Prostate gland (tissue), 2 donors: ENCODE measurements around the gene RPS24. TPM values are rescaled to one million over a fixed set of nuclear protein-coding genes. Genes with fewer than 3 reads are reported as not detected.

ENCODE experiments used
- DNase-seq: peaks from one replicate; pipeline ENCODE4 v3.0.0-alpha.2; 2019; ENCODE audit warnings: low spot score
- H3K27ac ChIP-seq, 2 donors: fragments of 200-600 bp; sonication (generic); 2 replicates each; pipeline ENCODE4 v1.5.1; 2017 to 2019
- H3K27me3 ChIP-seq: fragments of 200-600 bp; sonication (generic); replicated peaks from 2 replicates; pipeline ENCODE4 v1.5.1; 2019; ENCODE audit not compliant: insufficient read depth
- H3K36me3 ChIP-seq, 2 donors: fragments of 200-600 bp; sonication (generic); 1 replicate in 1 of 2; 2 replicates in 1 of 2; pipeline versions ENCODE4 v1.5.1 to v1.8.1; 2017 to 2019
- H3K4me1 ChIP-seq: fragments of 200-600 bp; sonication (generic); replicated peaks from 2 replicates; pipeline ENCODE4 v1.5.1; 2019
- H3K4me3 ChIP-seq, 2 donors: fragments of 200-600 bp; sonication (generic); 2 replicates each; pipeline ENCODE4 v1.5.1; 2017 to 2019
- H3K9me3 ChIP-seq: fragments of 200-600 bp; sonication (generic); 2 replicates; pipeline ENCODE4 v1.5.1; 2017
- POLR2A ChIP-seq: fragments of 450-650 bp; IDR thresholded peaks from one replicate; pipeline ENCODE4 v1.6.1; 2016; ENCODE audit warnings: antibody characterized with exemption, mild to moderate bottlenecking
- POLR2AphosphoS5 ChIP-seq: sonication (generic); formaldehyde crosslinking; IDR thresholded peaks from one replicate; pipeline ENCODE4 v1.6.1; 2017; ENCODE audit warnings: antibody characterized with exemption
- WGBS: methylation state at CpG from one replicate; pipeline ENCODE4 v1.1.5; 2018; 5-methylcytosine and 5-hydroxymethylcytosine counted together
- intact Hi-C: fragments of 100-400 bp; cut with DNase I; formaldehyde crosslinking; loops from one replicate; pipeline ENCODE4 v1.14.2; 2022
- total RNA-seq, 2 donors: library from RNA; depleted of rRNA; stranded (reverse); fragments of >200 nt; gene quantifications; one replicate each; pipeline ENCODE4 v1.1.0, GENCODE V29; 2016
- TF ChIP-seq, protein P1 (sequence below), 4 experiments: fragments of 200-600 bp in 2 of 4; fragments of 450-650 bp in 2 of 4; sonication (generic) in 2 of 4; IDR thresholded peaks; 1 replicate in 3 of 4; 2 replicates in 1 of 4; pipeline ENCODE4 v1.5.1; 2016 to 2019; ENCODE audit warnings: antibody characterized with exemption in 4 of 4, mild to moderate bottlenecking in 2 of 4, moderate library complexity in 2 of 4

Gene RPS24
- total RNA-seq, 2 donors from 2014 or later, result 1,826 to 2,580 TPM

DNA sequence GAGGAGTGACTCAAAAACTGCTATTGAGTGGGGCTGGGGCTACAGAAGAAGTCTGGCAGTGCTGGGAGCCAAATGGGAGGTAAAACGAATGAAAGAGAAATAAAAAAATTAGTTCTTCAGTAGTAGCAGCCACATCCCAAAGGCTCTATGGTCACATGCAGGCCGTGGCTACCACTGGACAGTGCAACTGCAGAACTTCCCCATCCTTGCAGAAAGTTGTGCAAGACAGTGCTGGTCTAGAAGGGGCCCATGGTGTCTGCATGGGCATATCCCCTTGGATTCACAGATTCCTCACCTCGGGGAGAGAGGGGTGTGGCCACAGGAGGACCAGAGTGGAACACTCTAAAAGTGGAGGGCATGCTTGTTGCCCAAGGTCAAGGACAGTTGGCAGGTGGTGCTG lies 47.6 kb downstream of the RPS24 start:
- no peaks in the 10 kb centered on the region for H3K4me1 ChIP-seq
- H3K4me3 ChIP-seq, result no peak overlapping the region
- H3K36me3 ChIP-seq, result no peaks in the 10 kb centered on the region
- no peak overlapping the region for H3K27ac ChIP-seq
- DNase-seq, result no peak
- no peaks in the 10 kb centered on the region for H3K27me3 ChIP-seq
- no peaks in the 10 kb centered on the region for H3K9me3 ChIP-seq
- TF ChIP-seq POLR2AphosphoS5 (no peak), POLR2A (no peak)
- TF ChIP-seq, protein P1, sequence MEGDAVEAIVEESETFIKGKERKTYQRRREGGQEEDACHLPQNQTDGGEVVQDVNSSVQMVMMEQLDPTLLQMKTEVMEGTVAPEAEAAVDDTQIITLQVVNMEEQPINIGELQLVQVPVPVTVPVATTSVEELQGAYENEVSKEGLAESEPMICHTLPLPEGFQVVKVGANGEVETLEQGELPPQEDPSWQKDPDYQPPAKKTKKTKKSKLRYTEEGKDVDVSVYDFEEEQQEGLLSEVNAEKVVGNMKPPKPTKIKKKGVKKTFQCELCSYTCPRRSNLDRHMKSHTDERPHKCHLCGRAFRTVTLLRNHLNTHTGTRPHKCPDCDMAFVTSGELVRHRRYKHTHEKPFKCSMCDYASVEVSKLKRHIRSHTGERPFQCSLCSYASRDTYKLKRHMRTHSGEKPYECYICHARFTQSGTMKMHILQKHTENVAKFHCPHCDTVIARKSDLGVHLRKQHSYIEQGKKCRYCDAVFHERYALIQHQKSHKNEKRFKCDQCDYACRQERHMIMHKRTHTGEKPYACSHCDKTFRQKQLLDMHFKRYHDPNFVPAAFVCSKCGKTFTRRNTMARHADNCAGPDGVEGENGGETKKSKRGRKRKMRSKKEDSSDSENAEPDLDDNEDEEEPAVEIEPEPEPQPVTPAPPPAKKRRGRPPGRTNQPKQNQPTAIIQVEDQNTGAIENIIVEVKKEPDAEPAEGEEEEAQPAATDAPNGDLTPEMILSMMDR (IDR thresholded peaks at IDR 0.05), result no peak
- WGBS, result 46% methylated on average over 3 of the region's 3 CpGs
- intact Hi-C loops, result no loop called here

DNA sequence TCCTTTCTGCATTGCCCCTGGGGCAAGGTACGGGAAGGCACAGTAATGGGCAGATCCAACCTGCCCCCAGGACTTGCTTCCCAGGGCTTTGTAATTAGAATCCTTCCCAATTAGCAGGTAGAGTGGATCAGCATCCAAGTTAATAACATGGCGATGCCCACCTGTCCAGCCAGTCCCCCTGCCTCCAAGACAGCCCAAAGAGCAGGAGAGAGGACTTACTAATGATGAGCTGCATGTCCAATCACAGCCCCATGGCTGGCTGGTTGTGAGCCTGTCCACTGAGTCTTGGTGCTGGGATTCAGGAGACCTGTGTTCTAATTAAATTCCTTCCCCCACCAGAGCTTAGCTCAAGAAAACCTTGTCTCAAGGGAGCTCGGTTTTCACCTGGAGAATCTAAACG lies 49.0 kb downstream of the RPS24 start:
- Histone ChIP-seq H3K36me3 (no peaks in the 10 kb centered on the region), H3K4me3 (no peak overlapping the region), H3K27me3 (no peaks in the 10 kb centered on the region), H3K27ac (no peak overlapping the region), H3K4me1 (no peaks in the 10 kb centered on the region), H3K9me3 (no peaks in the 10 kb centered on the region)
- TF ChIP-seq POLR2AphosphoS5, result no peak
- TF ChIP-seq, protein P1 (IDR thresholded peaks at IDR 0.05), result no peak
- DNase-seq, result no peak
- intact Hi-C loops, result no loop called here
- 83% methylated on average over 4 of the region's 4 CpGs for WGBS

Other genes starting within 250 kb of the RPS24 start
- gene DLG5, start 107.1 kb upstream of the RPS24 start, total RNA-seq, result 100 to 1,000 TPM in 1 of 2 donors, 10 to 100 TPM in 1; 72.3 to 134 TPM
- 10 to 100 TPM; 17.5 to 18.7 TPM for gene POLR3A, start 4.3 kb upstream of the RPS24 start, total RNA-seq